DMS114 treated with DMSO at 0.1 percent for 48 hours (cell line): Measurements from ENCODE around the gene ATP6V0C.
"Not testable (repeated sequence)": the region's sequence is repeated elsewhere in the genome, so short reads cannot be mapped to it uniquely, and the experiment has no call there.

ENCODE experiments used
- DNase-seq: peaks from one replicate; lab custom pipeline; 2025; ENCODE audit not compliant: unreplicated experiment; lab: John Stamatoyannopoulos, UW

The ATP6V0C gene

GRCh38 chr16:2540912-2541311 lies 27.2 kb downstream of the ATP6V0C start:
- not testable (repeated sequence) for DNase-seq

- not testable (repeated sequence) for DNase-seq
These were observed 27.7 kb downstream of the ATP6V0C start for GRCh38 chr16:2541409-2541808.

- not testable (repeated sequence) for DNase-seq
These were observed 30.0 kb downstream of the ATP6V0C start for GRCh38 chr16:2543771-2544170.

- not testable (repeated sequence) for DNase-seq
These were observed 36.6 kb downstream of the ATP6V0C start for GRCh38 chr16:2550283-2550878.

- DNase-seq = not testable (repeated sequence)
These were observed 37.7 kb downstream of the ATP6V0C start for GRCh38 chr16:2551420-2551889.

GRCh38 chr16:2554709-2555425 lies 41.1 kb downstream of the ATP6V0C start:
- DNase-seq = not testable (repeated sequence)

- DNase-seq = not testable (repeated sequence)
These were observed 43.4 kb downstream of the ATP6V0C start for GRCh38 chr16:2557150-2557549.

GRCh38 chr16:2560131-2560797 lies 46.5 kb downstream of the ATP6V0C start:
- DNase-seq = not testable (repeated sequence)

GRCh38 chr16:2560798-2561133 lies 47.0 kb downstream of the ATP6V0C start:
- not testable (repeated sequence) for DNase-seq

GRCh38 chr16:2567506-2567905 lies 53.8 kb downstream of the ATP6V0C start:
- DNase-seq = not testable (repeated sequence)

GRCh38 chr16:2568573-2568972 lies 54.8 kb downstream of the ATP6V0C start:
- not testable (repeated sequence) for DNase-seq
